Left colon (tissue), 2 donors: ENCODE results near the gene CCDC91. TPM values are rescaled to one million over a fixed set of nuclear protein-coding genes. Genes with fewer than 3 reads are reported as not detected.
"Not testable (repeated sequence)": the region's sequence is repeated elsewhere in the genome, so short reads cannot be mapped to it uniquely, and the experiment has no call there.

Experiments used
- ATAC-seq: fragments of 200-7000 bp; cut with Tn5 transposase; one replicate; pipeline ENCODE4 v1.9.1; 2020; ENCODE audit warnings: mild to moderate bottlenecking, moderate library complexity
- DNase-seq, 2 donors: peaks; one replicate each; pipeline ENCODE4 v3.0.0-alpha.2; 2020
- intact Hi-C, 2 donors: fragments of 100-400 bp; cut with DNase I in 1 of 2; cut with micrococcal nuclease in 1 of 2; formaldehyde crosslinking; loops; one replicate each; pipeline versions ENCODE4 v1.11.2 to v1.14.0; 2022; cut with DNase I, micrococcal nuclease
- total RNA-seq, 2 donors: library from RNA; stranded (reverse); fragmentation: NEBNext Ultra II Directional; extraction: Animal tissue kit (Norgen Biotek cat#: 25700); gene quantifications; one replicate each; pipeline ENCODE4 v1.2.1, GENCODE V29; 2021
- donor health status: DM: no; HTN: no; CAD: no.
- donor health status: DM: yes; HTN: yes; CAD: no.

CCDC91 gene
- total RNA-seq, 2 donors from 2014 or later, result 20.7 to 24.8 TPM

- ATAC-seq (no peak), DNase-seq (no peak)
- intact Hi-C loops, result no loop called here
Observed at GRCh38 chr12:28257411-28257810, 67.2 kb downstream of the CCDC91 start.

- no peak for ATAC-seq
- intact Hi-C loops, result no loop called here
Observed at GRCh38 chr12:28258998-28259397, 68.7 kb downstream of the CCDC91 start.

GRCh38 chr12:28265435-28266042 is 75.3 kb downstream of the CCDC91 start:
- no peak for DNase-seq

More at GRCh38 chr12:28258998-28259397, 68.7 kb downstream of the CCDC91 start:
- DNase-seq, result no peak

GRCh38 chr12:28267920-28268607 is 77.8 kb downstream of the CCDC91 start:
- intact Hi-C loops, ATAC-seq, DNase-seq: not testable (repeated sequence)

More at GRCh38 chr12:28265435-28266042, 75.3 kb downstream of the CCDC91 start:
- ATAC-seq, result no peak
- intact Hi-C loops, result no loop called here

GRCh38 chr12:28268608-28269229 is 78.5 kb downstream of the CCDC91 start:
- DNase-seq, result no peak
- intact Hi-C loops, result no loop called here
- no peak for ATAC-seq

- intact Hi-C loops, result no loop called here
- no peak for ATAC-seq
Observed at GRCh38 chr12:28269851-28270250, 79.6 kb downstream of the CCDC91 start.

GRCh38 chr12:28278499-28278898 is 88.2 kb downstream of the CCDC91 start:
- ATAC-seq (no peak), DNase-seq (no peak)
- intact Hi-C loops, result no loop called here

More at GRCh38 chr12:28269851-28270250, 79.6 kb downstream of the CCDC91 start:
- DNase-seq, result no peak

- no peak for DNase-seq
- ATAC-seq, result no peak
- intact Hi-C loops, result no loop called here
Observed at GRCh38 chr12:28278960-28279359, 88.7 kb downstream of the CCDC91 start.

- no peak for ATAC-seq
- intact Hi-C loops, result no loop called here
Observed at GRCh38 chr12:28286352-28286751, 96.1 kb downstream of the CCDC91 start.

GRCh38 chr12:28290262-28290661 is 100.0 kb downstream of the CCDC91 start:
- ATAC-seq (no peak), DNase-seq (no peak)
- intact Hi-C loops, result no loop called here

More at GRCh38 chr12:28286352-28286751, 96.1 kb downstream of the CCDC91 start:
- DNase-seq, result no peak

- DNase-seq, result no peak
Observed at GRCh38 chr12:28292699-28293098, 102.4 kb downstream of the CCDC91 start.

GRCh38 chr12:28294300-28294699 is 104.0 kb downstream of the CCDC91 start:
- ATAC-seq (no peak), DNase-seq (no peak)
- intact Hi-C loops, result no loop called here

More at GRCh38 chr12:28292699-28293098, 102.4 kb downstream of the CCDC91 start:
- intact Hi-C loops, result no loop called here
- ATAC-seq, result no peak

GRCh38 chr12:28296287-28296686 is 106.0 kb downstream of the CCDC91 start:
- DNase-seq (no peak), ATAC-seq (no peak)
- intact Hi-C loops, result no loop called here

GRCh38 chr12:28303192-28303591 is 112.9 kb downstream of the CCDC91 start:
- ATAC-seq (no peak), DNase-seq (no peak)
- intact Hi-C loops, result no loop called here

GRCh38 chr12:28306535-28306934 is 116.3 kb downstream of the CCDC91 start:
- intact Hi-C loops, result no loop called here
- DNase-seq (no peak), ATAC-seq (no peak)

- ATAC-seq (no peak), DNase-seq (no peak)
- intact Hi-C loops, result no loop called here
Observed at GRCh38 chr12:28308891-28309290, 118.6 kb downstream of the CCDC91 start.

GRCh38 chr12:28313631-28314030 is 123.4 kb downstream of the CCDC91 start:
- no peak for DNase-seq
- no peak for ATAC-seq
- intact Hi-C loops, result no loop called here

- no peak for ATAC-seq
- intact Hi-C loops, result no loop called here
- no peak for DNase-seq
Observed at GRCh38 chr12:28316049-28316448, 125.8 kb downstream of the CCDC91 start.

- no peak for ATAC-seq
Observed at GRCh38 chr12:28318273-28318672, 128.0 kb downstream of the CCDC91 start.

GRCh38 chr12:28320353-28320752 is 130.1 kb downstream of the CCDC91 start:
- intact Hi-C loops, result no loop called here
- no peak for DNase-seq
- ATAC-seq, result no peak

More at GRCh38 chr12:28318273-28318672, 128.0 kb downstream of the CCDC91 start:
- no peak for DNase-seq
- intact Hi-C loops, result no loop called here
